ENCODE data around the gene ATAD2B.

ATAD2B gene

DNA sequence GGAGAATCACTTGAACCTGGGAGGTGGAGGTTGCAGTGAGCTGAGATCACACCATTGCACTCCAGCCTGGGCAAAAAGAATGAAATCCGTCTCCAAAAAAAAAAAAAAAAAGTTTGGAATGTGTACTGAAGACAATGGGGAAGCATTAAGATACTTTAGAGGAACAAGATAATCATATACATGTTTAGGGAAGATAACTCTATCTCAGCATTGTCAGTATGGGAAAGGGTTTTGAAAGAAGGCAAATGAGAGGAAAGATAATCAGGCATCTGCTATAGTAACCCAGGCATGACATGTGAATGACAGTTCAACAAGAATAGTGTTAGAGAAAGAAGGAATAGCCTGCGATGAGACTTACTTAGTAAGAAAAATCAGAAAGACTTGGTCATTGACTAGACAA is 112.0 kb downstream of the ATAD2B start:
- Histone ChIP-seq H3K36me3 (ENCODE audit: low read depth) (peaks cover 13% of the 10 kb centered on the region), H3K9me3 (ENCODE audit: severe bottlenecking) (peaks cover under 1% of the 10 kb centered on the region), H3K27ac (ENCODE audit: poor library complexity, severe bottlenecking) (no peak overlapping the region), H3K27me3 (ENCODE audit: insufficient read depth, poor library complexity, severe bottlenecking) (no peaks in the 10 kb centered on the region), H3K4me1 (ENCODE audit: insufficient read depth, poor library complexity, severe bottlenecking) (no peaks in the 10 kb centered on the region), H3K4me3 (ENCODE audit: severe bottlenecking) (no peak overlapping the region)
- TF ChIP-seq, protein P1, sequence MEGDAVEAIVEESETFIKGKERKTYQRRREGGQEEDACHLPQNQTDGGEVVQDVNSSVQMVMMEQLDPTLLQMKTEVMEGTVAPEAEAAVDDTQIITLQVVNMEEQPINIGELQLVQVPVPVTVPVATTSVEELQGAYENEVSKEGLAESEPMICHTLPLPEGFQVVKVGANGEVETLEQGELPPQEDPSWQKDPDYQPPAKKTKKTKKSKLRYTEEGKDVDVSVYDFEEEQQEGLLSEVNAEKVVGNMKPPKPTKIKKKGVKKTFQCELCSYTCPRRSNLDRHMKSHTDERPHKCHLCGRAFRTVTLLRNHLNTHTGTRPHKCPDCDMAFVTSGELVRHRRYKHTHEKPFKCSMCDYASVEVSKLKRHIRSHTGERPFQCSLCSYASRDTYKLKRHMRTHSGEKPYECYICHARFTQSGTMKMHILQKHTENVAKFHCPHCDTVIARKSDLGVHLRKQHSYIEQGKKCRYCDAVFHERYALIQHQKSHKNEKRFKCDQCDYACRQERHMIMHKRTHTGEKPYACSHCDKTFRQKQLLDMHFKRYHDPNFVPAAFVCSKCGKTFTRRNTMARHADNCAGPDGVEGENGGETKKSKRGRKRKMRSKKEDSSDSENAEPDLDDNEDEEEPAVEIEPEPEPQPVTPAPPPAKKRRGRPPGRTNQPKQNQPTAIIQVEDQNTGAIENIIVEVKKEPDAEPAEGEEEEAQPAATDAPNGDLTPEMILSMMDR (IDR thresholded peaks at IDR 0.05; ENCODE audit: poor library complexity, severe bottlenecking), result no peak
- DNase-seq (ENCODE audit: low spot score) (no peak), ATAC-seq (ENCODE audit: low read depth) (no peak)

DNA sequence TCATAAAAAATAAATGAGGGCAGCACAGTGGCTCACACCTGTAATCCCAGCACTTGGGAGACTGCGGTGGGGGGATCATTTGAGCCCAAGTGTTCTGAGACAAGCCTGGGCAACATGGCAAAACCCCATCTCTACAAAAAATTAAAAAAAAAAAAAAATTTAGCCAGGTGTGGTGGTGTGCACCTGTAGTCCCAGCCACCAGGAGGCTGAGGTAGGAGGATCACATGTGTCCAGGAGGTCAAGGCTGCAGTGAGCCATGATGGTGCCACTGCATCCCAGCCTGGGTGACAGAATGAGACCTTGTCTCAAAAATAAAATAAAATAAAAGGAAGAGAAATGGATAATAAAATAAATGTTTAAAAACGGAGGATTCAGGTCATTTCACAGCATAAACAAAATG is 113.5 kb downstream of the ATAD2B start:
- ATAC-seq (ENCODE audit: low read depth) (no peak), DNase-seq (ENCODE audit: low spot score) (no peak)
- Histone ChIP-seq H3K9me3 (ENCODE audit: severe bottlenecking) (peaks cover 2% of the 10 kb centered on the region), H3K4me1 (ENCODE audit: insufficient read depth, poor library complexity, severe bottlenecking) (no peaks in the 10 kb centered on the region), H3K4me3 (ENCODE audit: severe bottlenecking) (no peak overlapping the region), H3K27me3 (ENCODE audit: insufficient read depth, poor library complexity, severe bottlenecking) (no peaks in the 10 kb centered on the region), H3K27ac (ENCODE audit: poor library complexity, severe bottlenecking) (no peak overlapping the region), H3K36me3 (ENCODE audit: low read depth) (peaks cover 28% of the 10 kb centered on the region)
- TF ChIP-seq, protein P1 (IDR thresholded peaks at IDR 0.05; ENCODE audit: poor library complexity, severe bottlenecking), result no peak

DNA sequence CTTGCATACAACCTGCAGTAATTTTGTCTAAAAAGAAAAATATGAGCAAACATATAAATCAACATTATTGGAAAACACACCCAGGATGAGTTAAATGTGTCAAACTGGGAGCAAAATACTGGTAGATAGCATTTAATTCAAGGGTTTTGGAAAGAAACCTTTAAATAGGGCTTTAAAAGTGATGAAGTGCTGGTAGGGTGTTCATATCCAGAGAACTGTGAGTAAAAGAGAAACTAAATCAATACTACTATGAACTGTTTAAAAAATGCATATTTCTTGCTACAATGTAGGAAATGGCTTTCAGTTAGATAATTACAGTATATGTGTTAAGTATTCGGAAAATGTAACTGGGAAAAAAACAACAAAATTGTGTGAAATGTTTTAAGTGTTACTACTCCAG is 117.8 kb downstream of the ATAD2B start:
- H3K4me1 ChIP-seq (ENCODE audit: insufficient read depth, poor library complexity, severe bottlenecking), result peaks cover 8% of the 10 kb centered on the region
- no peaks in the 10 kb centered on the region for H3K27me3 ChIP-seq (ENCODE audit: insufficient read depth, poor library complexity, severe bottlenecking)
- TF ChIP-seq, protein P1 (IDR thresholded peaks at IDR 0.05; ENCODE audit: poor library complexity, severe bottlenecking), result no peak
- peaks cover 26% of the 10 kb centered on the region for H3K36me3 ChIP-seq (ENCODE audit: low read depth)
- no peak overlapping the region for H3K27ac ChIP-seq (ENCODE audit: poor library complexity, severe bottlenecking)
- H3K4me3 ChIP-seq (ENCODE audit: severe bottlenecking), result no peak overlapping the region
- ATAC-seq (ENCODE audit: low read depth) (no peak), DNase-seq (ENCODE audit: low spot score) (no peak)
- peaks cover 2% of the 10 kb centered on the region for H3K9me3 ChIP-seq (ENCODE audit: severe bottlenecking)

DNA sequence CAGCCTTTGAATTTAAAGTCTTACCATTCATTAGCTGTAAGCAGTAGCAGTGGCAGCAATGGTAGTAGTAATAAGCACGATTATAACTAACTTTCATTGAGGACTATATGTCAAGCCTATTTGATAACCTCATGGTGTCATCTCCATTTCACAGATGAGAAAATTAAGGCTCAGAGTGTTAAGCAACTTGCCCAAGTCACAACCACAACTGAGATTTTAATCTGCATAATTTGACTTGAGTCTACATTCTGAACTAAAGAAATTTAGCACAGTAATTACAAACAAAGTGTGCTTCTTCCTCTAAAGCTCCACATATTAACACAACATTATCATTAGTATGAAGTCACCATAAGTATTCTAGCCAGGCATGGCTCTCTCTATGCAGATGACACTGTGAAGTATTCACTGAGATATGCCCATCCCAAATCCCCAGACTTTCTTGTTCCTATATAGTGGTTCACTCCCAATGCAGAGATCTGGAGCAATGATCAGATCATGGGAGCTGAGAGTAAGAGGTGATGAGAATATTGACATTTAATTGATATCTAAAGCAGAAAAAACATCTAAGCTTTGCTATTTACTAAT is 120.2 kb downstream of the ATAD2B start:
- Histone ChIP-seq H3K4me1 (ENCODE audit: insufficient read depth, poor library complexity, severe bottlenecking) (peaks cover 32% of the 10 kb centered on the region), H3K4me3 (ENCODE audit: severe bottlenecking) (no peak overlapping the region), H3K27me3 (ENCODE audit: insufficient read depth, poor library complexity, severe bottlenecking) (no peaks in the 10 kb centered on the region), H3K36me3 (ENCODE audit: low read depth) (peaks cover 24% of the 10 kb centered on the region), H3K27ac (ENCODE audit: poor library complexity, severe bottlenecking) (no peak overlapping the region), H3K9me3 (ENCODE audit: severe bottlenecking) (peaks cover 2% of the 10 kb centered on the region)
- no peak for ATAC-seq (ENCODE audit: low read depth)
- TF ChIP-seq, protein P1 (IDR thresholded peaks at IDR 0.05; ENCODE audit: poor library complexity, severe bottlenecking), result no peak
- no peak for DNase-seq (ENCODE audit: low spot score)

DNA sequence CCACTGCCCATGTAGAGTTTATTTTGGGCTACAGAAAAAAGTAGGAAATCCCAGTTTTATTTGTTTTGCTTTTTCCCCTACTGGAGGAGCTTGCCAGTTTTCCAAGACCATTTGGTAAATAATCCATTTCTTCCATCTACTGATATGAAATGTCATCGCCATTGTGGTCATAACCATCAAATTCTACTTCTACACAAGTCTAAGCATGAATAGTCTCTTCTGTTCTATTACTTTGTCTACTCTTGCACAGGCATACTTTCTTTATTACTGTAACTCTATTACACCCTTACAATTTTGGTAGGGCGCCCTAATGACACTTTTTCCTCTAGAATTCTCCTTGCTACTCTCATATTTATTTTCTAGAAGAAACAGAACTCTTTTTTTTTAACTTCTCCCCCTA is 120.7 kb downstream of the ATAD2B start:
- Histone ChIP-seq H3K4me3 (ENCODE audit: severe bottlenecking) (no peak overlapping the region), H3K27ac (ENCODE audit: poor library complexity, severe bottlenecking) (no peak overlapping the region), H3K4me1 (ENCODE audit: insufficient read depth, poor library complexity, severe bottlenecking) (peaks cover 38% of the 10 kb centered on the region), H3K27me3 (ENCODE audit: insufficient read depth, poor library complexity, severe bottlenecking) (no peaks in the 10 kb centered on the region), H3K9me3 (ENCODE audit: severe bottlenecking) (peaks cover 2% of the 10 kb centered on the region), H3K36me3 (ENCODE audit: low read depth) (peaks cover 24% of the 10 kb centered on the region)
- TF ChIP-seq, protein P1 (IDR thresholded peaks at IDR 0.05; ENCODE audit: poor library complexity, severe bottlenecking), result no peak
- DNase-seq (ENCODE audit: low spot score) (no peak), ATAC-seq (ENCODE audit: low read depth) (no peak)
